ENCODE measurements around the gene CDKL5.
"Not testable (repeated sequence)": the region's sequence is repeated elsewhere in the genome, so short reads cannot be mapped to it uniquely, and the experiment has no call there.

CDKL5 gene

DNA sequence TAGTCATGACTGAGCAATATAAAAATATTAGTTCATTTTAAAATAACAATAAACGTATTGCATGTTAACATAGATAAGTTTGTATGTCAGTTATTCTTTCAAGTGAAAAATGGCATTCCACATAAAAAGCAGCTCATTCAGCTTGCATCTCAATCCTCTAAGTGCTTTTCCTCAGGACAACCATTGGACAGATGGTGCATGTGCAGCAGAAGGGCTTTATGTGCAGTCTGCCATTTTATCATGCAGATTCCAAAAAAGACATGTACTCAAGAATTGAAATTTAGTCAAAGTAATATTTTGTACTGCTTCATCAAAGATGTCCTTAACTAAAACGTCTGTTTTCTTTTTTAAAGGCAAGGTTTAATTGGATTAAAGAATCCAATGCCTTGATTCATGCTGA is 153.1 kb downstream of the CDKL5 start:
- no peak for DNase-seq

DNA sequence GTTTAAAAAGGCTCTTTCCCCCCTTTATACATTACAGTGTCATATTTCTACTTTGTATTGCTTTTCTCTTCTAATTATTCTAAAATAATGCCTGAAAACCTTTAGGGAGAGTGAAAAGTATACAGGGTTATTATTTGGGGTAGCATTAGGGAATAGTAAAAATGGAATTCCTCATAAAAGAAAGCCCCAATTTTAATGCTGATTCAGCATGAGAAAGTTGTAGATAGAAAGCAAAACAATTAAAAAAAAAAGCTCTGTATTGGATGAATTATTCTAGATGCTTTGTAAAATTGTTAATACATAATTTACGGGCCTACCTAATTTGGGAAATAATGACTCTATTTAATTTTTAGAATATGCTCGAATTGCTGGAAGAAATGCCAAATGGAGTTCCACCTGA is 154.1 kb downstream of the CDKL5 start:
- DNase-seq = no peak

DNA sequence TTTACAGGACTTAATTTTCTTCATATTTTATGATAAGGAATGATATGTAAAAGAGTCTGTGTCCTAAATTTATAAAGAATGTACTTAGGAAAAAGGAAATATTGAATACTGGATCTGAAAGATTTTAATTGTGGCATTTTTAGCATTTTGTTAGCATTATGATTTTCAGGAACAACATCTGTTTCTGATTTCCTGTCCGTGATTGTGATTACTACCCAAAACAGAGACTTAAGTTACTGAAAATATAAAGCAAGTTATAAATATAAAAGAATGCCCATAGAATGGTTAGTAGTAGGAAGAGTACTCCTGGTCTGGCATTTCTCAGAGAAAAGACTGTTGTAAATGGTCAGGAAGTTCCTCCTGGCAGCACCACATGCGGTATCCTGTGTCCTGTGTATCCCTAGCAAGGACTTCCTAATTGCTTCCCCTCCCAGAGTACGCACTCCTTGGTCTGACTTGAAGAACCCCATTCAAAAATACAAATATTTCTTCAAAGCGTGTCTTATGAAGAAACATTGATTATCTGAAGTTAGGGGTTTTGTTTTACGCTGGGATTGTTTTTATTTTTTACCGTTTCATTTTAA is 157.6 kb downstream of the CDKL5 start:
- no peak for DNase-seq

DNA sequence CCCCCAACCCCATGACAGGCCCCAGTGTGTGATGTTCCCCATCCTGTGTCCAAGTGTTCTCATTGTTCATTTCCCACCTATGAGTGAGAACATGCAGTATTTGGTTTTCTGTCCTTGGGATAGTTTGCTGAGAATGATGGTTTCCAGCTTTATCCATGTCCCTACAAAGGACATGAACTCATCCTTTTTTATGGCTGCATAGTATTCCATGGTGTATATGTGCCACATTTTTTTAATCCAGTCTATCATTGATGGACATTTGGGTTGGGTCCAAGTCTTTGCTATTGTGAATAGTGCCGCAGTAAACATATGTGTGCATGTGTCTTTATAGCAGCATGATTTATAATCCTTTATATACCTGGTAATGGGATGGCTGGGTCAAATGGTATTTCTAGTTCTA is 163.9 kb downstream of the CDKL5 start:
- not testable (repeated sequence) for DNase-seq

DNA sequence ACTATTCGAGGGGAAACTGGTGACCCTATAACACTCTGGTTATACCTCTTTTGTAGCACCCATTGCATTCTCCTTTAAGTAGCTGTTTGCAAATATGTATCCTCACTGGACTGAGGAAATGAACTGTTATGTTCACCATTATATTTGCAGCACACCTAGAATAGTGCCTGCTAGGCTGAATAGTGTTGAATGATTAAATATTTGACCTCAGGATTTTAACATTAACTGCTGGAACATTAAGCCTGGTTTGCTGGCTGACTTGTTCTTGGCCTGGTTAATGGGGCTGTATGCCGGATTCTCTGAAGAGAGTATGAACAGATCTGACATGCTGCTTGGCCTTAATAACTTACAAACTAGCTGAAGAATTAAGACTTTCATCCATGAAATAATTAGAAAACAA is 166.4 kb downstream of the CDKL5 start:
- DNase-seq = no peak

DNA sequence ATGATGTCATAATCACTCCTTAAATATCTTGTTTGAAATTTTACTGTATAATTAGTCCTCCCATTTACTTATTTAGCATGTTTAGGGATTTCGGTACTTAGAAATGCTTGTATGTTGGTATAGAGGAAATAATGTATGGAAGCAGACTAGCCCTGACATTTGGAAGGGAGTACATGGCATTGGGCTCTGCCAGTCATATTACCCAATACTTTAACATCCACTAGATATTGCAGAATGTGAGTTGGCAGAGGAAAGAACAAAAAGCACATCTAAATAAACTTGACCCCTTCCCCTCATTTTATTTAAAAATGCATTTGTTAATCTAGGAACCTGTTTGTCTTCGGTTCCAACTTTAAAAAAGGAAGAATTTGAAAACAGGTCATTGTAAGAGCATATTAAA is 168.7 kb downstream of the CDKL5 start:
- no peak for DNase-seq

DNA sequence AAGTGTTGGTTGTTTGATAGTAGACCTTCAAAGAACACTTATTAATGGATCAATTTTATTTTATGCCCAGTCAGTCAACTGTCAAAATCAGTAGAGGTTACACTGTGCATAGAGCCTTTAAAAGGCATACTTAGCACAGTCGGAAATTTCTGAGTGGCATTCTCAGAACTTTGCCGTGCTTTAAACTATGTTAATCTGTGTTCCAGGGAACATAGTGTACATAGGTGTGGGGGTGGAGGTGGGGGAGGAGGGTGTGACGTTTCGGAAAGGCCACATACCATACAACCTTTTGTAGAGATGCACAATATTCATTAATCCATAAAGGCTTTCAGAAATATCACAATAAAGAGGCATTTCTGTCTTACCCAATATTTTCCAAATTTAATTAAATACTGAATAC is 170.7 kb downstream of the CDKL5 start:
- DNase-seq = no peak

DNA sequence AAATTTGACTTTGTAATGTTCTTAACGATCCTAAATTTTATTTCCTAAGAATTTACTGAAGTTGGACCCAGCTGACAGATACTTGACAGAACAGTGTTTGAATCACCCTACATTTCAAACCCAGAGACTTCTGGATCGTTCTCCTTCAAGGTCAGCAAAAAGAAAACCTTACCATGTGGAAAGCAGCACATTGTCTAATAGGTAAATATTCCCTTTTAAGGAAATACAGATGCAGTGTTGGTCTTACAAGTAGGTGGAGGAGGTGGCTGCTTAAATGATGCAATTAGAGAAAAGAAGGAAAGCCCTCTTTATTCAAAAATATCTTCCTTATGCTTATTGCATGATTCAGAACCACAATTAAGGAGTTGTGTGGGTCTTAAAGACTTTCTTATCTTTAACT is 173.0 kb downstream of the CDKL5 start:
- no peak for DNase-seq

DNA sequence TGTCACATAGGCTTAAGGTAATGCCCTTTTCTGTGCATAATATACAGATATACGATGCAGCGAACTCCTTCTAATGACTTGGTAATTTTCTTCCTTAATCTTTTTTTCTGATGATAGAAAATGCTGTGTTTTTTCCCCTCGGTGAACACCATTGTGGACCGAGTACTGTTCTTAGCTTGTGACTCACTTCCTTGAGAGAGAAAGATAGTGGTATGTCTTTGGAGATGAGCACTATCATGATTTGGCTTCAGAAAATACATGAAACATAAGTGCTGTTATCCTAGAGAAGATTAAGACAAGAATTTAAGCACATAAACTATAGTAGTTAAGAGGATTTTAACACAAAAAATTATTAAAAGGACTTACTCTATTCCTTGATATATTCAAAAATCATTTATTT is 182.6 kb downstream of the CDKL5 start:
- DNase-seq = no peak

DNA sequence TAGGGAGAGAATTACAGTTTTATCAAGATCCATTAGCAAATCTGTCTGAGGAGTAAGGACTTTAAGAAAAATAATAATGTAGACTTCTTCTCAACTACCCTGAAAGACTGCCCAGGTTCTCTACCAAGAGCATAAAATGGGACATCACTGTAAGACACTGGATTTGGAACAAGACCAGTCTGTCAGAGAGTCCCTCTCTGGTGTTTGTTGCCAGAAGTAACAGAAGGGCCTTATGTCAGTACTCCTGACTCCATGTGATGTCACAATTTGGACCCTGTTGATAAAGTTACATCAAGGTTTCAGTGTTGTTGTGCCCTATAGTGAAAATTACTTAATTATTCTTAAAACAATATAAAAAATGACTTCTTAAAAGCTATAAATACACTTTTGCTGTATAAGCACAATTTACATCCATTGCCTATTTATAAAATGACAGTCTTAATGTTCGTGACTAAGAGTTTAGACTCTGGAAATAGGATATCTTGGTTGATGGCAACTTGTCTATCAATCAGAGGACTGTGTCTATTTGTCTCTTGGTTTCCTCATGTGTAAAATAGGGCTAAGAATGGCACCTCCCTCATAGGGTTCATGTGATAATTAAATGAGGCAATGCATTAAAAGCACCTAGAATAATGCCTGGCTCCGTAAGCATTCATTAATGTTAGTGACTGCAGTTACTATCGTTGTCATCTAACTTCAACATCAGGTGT is 188.7 kb downstream of the CDKL5 start:
- DNase-seq = no peak

DNA sequence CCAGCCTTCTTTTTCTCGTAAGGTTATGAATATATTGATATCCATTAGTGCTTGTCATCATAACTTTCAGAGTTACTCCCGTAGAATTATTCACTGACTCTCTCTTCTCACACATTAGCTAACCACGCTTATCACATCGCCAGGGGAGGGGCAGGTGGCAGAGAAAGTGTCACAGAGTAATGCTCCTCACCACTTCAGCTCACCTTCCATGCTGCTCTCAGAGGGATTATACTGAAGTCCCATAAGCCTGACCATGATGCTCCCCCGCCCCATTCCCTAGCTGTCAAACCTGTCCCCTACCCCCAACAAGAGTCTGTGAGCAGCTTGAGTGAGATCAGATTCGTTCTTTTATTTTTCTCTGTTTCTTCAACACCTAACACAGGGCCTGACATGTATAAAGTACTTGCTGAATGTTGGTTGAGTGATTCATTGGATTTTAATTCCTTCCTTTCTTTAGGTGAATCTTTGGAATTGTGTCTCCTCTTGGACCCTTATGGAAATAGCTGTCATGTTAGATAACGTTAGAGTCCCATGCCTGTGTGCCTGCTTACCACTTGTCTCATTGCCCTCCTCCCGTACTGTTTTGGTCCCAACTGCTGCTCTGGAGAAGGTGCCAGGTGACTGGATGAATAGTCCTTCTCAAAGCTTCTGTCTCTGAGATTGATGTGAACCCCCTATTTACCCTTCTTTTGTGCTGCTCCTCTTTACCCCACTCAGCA is 191.4 kb downstream of the CDKL5 start:
- no peak for DNase-seq

DNA sequence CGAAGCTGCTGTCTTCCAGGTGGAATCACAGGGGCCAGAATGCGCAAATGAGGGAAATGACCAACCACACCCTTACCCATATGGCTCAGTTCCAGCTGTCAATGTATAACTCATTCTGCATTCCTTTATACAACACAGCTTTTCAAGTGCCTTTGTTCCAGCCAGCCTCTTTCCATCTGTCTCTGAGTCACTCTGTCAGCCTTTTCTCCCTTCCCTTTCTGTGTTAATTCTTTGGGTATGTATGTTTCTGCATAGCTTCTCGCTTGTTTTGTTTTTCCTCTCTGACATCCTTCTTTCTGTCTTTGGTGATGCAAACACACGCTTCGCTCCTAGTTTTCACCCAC is 192.0 kb downstream of the CDKL5 start:
- no peak for DNase-seq

DNA sequence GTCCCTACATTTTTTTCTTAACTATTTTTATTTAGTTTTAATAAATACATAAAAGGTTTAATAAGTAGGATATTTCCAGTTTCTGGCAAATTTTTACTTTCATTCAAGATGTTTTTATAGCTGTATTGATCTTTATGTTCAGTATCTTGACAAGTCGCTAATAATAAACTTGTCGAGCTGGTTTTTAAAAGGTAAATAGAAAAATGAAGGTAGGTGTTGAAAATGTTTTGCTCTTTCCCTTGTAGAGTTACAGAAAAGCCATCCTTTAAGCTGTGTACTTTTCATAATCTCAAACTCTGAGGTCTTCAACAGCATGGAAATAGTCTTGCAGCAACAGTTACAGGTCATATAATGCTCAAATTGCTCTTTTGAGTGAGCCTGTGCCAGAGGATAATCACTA is 193.9 kb downstream of the CDKL5 start:
- no peak for DNase-seq

DNA sequence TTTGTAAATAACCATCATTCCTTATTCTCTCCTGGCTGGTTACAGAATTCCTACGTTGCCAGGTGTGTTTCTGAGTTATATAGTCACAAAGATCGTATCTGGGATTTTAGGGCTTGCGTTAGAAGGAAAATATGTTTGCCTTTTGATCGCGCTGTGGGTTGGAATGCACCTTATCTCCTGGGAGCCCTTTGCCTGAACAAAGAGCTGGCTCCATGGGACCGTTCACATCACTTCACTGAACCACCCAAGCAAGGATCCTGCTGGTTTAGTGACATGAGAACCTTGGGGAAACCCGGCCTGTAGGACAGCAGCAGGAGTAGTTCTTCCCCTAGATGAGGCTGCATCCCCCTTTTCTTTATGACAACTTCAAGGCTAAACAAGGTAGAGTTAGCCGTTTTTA is 194.9 kb downstream of the CDKL5 start:
- no peak for DNase-seq

DNA sequence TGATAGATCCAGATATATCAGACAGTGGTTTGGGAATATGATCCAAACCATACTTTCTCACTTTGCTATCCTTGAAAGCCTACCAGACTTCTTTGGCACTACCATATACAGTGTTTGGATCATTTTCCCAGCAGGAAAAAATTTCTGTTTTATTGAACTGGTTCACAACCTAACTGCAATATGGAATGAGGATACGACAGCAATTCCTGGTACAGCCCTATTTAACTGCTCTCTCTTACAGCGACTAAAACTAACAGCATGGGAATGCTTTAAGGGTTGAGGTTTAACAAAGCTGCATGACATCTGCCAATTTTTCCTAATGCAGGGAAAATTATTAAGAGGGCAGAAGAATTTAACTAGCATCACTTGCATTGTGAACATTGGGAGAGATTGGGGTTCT is 199.2 kb downstream of the CDKL5 start:
- no peak for DNase-seq

DNA sequence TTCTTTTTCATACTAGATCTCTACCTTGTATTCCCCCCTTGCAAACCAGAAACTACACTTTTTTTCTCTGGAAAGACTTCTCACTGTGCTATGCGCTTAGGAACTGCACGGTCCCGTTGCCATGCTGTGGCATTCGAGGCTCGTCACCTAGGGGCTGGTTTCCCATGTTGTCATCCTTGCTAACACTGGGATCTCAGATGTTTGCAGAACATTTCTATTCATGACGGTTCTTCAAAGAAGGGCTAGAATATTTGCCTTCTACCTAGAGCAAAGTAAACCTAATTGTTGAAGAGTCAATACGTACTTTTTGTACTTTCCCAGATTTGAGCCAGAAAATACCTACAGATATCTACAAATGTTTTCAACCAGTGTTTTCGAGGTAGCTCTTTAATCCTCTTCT is 205.5 kb downstream of the CDKL5 start:
- DNase-seq = no peak

DNA sequence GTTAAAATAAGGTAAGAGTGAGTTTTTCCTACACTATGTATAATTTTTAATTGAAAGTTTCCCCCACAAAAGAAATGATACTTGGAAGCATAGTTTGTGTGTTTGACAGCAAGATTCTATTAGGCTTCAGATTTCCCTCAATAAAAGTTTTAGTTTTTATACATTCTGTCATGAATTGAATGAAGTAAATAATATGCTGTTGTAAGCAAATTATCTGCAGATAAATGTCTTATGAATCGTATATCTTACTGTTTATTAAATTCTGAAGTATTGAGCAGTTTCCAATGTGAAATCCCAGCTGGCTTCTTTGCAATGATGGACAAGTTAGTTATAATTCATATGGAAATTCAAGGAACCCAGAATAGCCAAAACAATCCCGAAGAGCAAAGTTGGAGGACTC is 213.0 kb downstream of the CDKL5 start:
- DNase-seq = no peak

DNA sequence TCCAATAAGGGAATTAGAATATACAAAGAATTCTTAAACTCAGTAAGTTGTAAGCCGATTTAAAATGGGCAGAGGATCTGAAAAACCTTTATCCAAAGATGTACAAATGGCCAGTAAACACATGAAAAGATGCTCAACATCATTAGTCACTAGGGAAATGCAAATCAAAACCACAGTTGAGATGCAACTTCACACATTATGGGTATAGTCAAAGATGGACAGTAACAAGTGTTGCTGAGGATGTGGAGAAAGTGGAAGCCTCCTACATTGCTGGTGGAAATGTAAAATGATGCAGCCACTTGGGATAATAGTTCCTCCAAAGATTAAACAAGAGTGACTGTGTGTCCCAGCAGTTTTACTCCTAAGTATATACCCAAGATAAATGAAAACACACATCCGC is 213.9 kb downstream of the CDKL5 start:
- DNase-seq = no peak

DNA sequence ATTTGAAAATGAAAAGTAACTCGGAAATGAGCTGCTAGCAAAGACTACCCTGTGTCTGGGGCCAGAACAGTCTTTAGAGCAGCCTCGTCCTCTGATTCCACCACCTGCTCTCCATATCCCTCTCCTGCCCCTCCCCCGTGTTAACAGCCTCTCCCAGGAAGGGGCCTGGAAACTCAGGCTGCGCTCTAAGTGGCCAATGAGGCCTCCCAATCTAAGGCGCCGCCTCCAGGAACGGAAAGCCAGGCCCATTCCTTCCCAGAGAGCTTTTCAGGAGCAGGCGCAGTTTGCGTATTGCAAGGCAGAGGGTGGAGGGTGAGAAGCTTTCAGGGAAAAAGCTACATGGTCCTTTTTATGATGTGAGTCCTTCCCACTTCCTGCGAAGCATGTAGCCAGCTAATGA is 215.3 kb downstream of the CDKL5 start:
- no peak for DNase-seq

DNA sequence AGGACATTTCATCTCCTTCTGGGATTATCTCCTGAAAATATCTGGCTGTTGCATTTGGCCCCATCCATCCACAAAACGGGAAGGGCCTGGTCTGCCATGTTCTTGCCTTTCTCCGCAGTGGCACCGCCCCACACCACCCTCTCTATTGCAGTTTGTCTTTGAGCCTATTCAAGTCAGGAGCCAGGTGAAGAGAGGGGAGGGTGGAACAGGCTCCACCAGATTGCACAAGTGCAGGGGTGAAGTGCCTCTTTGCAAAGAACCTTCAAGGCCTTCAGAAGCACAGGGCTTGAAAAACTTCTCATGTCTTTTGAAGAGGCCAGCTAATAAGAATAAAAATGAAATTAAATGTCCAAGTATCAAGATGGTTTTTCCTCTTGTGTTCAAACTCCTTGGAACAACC is 217.8 kb downstream of the CDKL5 start:
- no peak for DNase-seq

DNA sequence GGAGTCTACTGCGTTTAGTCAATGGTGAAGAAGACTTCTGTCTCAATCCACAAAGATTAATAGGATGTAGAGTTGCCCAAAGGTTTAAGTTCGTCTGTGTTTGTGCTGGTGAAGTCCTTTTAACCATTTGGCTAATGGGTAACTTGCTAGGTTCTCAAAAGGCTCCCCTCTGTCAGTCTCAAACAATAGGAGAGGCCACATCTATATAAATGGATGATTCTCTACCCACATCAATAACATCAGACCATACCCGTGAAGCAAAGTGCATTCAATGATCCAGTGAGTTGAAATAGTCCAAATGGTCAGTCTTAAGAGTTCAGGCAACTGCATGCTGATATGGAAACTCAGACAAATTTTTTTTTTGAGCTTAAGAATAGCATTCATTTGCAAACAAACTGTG is 218.4 kb downstream of the CDKL5 start:
- DNase-seq = no peak

DNA sequence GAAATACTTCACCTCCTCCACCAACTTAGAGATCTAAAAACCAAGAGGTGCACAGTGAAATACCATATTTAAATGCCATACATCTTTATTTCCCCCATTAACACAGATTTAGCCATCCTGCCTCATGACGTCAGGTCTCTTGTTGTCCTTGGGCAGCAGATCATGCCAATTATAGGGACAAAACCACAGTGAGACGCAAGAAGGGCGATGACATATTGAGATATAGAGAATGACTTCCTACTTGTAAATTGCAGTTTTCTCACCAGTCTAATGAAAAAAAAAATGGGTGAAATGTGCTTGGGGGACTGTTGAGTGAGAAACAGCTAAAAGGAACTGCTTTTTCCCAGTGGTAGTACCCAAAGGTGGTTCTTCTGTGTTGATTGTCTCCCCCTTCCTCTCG is 222.2 kb downstream of the CDKL5 start:
- no peak for DNase-seq

DNA sequence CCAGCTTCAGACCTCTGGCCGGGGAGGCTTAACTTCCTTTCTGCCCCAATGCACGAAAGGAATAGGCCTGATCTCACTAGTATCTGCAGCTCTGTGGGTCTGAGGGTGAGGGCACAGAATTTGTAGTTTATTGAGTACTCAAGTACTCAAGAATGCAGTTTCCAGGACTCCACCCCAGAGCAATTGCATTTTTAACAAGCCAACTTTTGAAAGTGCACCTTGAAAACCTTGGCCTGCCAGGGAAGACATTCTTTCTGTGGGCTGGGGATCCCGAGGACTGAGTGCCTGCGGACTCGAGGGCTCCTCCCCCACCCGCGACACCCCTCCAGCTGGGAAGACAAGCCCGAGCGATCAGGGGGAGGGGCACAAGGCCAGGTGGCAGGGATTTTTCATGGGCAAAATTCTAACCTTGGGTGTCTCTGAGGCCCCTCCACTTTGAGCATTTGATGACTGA is 224.1 kb downstream of the CDKL5 start:
- no peak for DNase-seq

DNA sequence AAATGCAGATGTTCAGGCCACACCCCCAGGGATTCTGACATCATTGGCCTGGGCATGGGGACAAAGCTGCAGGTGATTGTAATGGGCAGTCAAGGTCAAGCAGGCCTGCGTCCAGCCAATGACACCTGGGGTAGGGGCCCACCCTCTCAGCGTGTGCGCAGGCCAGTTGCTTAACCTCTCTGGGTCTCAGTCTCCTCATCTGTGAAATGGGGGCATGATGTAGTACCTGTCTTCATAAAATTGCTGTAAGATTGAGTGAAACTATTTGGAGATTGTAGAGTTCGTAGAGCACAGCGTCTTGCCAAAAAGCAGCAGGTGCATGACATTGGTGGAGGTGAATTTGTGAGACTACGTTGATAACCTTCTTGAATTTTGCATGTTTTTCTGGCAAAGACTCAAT is 225.3 kb downstream of the CDKL5 start:
- DNase-seq = no peak

DNA sequence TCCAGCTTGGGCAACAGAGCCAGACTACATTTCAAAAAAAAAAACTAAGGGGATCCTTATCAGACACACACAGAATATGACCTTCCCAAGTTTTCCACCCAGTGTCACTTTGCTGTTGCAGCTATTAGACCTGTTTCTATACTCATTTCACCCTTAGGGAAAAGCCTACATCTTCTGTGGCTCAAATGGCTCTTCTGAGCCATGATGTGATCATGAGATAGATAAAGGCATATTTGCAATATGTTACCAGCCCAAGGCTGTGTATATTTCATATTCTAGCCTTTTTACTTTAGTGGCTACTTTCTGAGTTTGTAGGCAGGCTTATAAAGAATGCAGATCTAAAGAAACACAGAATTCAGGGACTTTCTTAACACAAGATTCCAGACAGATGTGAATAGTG is 227.2 kb downstream of the CDKL5 start:
- no peak for DNase-seq
